A549 (cell line): ENCODE data around the gene LOXL3.

Experiments
- BHLHE40 ChIP-seq: IDR thresholded peaks from 2 replicates; pipeline ENCODE4 v1.6.1; 2012; ENCODE audit warnings: low read depth, low read length, inconsistent platforms
- CHD4 ChIP-seq: fragments of 200-600 bp; sonication (generic); IDR thresholded peaks from 2 replicates; pipeline ENCODE4 v1.6.1; 2016; ENCODE audit warnings: antibody characterized with exemption, mild to moderate bottlenecking, borderline replicate concordance
- CTCF ChIP-seq: fragments of >200 bp; sonication (Bioruptor Twin); formaldehyde crosslinking; IDR thresholded peaks from 3 replicates; pipeline ENCODE4 v1.5.1; 2016
- NFE2L2 ChIP-seq: fragments of 150-350 bp; conservative IDR thresholded peaks from 2 replicates; pipeline ENCODE4 v1.6.1; 2014; ENCODE audit warnings: low read length
- NPAS2 ChIP-seq: fragments of 250-450 bp; sonication (Bioruptor Pico); IDR thresholded peaks from 2 replicates; pipeline ENCODE4 v1.8.0; 2022; ENCODE audit warnings: mild to moderate bottlenecking, moderate library complexity, borderline replicate concordance
- POLR2A ChIP-seq: IDR thresholded peaks from 2 replicates; pipeline ENCODE4 v1.6.1; 2012; ENCODE audit warnings: mild to moderate bottlenecking, low read length
- RAD21 ChIP-seq, 2 experiments: fragments of >200 bp in 1 of 2; sonication (Bioruptor Twin) in 1 of 2; formaldehyde crosslinking in 1 of 2; IDR thresholded peaks in 1 of 2; conservative IDR thresholded peaks in 1 of 2; 2 replicates in 1 of 2; 3 replicates in 1 of 2; pipeline ENCODE4 v1.6.1; 2012 to 2018; ENCODE audit warnings: inconsistent platforms in 1 of 2
- USF2 ChIP-seq: fragments of 450-650 bp; IDR thresholded peaks from 2 replicates; pipeline ENCODE4 v1.6.1; 2014; ENCODE audit warnings: antibody characterized with exemption

GRCh38 chr2:74587664-74588277 is 34.0 kb upstream of the LOXL3 start:
- peak; percentile 91 for TF ChIP-seq CTCF
- no peak for TF ChIP-seq NPAS2 (CRISPR knock-in tag)
- TF ChIP-seq RAD21 (conservative IDR thresholded peaks at IDR 0.05 in 1 of 2, IDR thresholded peaks at IDR 0.05 in 1 of 2): peak; percentile 93 to 95
- no peak for TF ChIP-seq BHLHE40
- TF ChIP-seq USF2: no peak
- no peak for TF ChIP-seq NFE2L2
- TF ChIP-seq CHD4: no peak
- TF ChIP-seq POLR2A: no peak
